NCI-H146 treated with DMSO at 0.1 percent for 48 hours (cell line): ENCODE results near the gene SRPRB.

Source experiments
- DNase-seq: peaks from one replicate; lab custom pipeline; 2025; ENCODE audit not compliant: unreplicated experiment; lab: John Stamatoyannopoulos, UW

Gene SRPRB

GRCh38 chr3:133825969-133826727, 20.5 kb downstream of the SRPRB start:
- DNase-seq: no peak

- no peak for DNase-seq
These were observed 21.5 kb downstream of the SRPRB start for GRCh38 chr3:133827136-133827535.

- no peak for DNase-seq
These were observed 22.1 kb downstream of the SRPRB start for GRCh38 chr3:133827684-133828083.

GRCh38 chr3:133828576-133829309, 23.1 kb downstream of the SRPRB start:
- DNase-seq: no peak

- DNase-seq: no peak
These were observed 23.7 kb downstream of the SRPRB start for GRCh38 chr3:133829310-133829707.

- DNase-seq: no peak
These were observed 24.5 kb downstream of the SRPRB start for GRCh38 chr3:133830071-133830470.

GRCh38 chr3:133831966-133832801, 26.6 kb downstream of the SRPRB start:
- DNase-seq: no peak

GRCh38 chr3:133832802-133833144, 27.2 kb downstream of the SRPRB start:
- DNase-seq: no peak

- no peak for DNase-seq
These were observed 27.7 kb downstream of the SRPRB start for GRCh38 chr3:133833267-133833666.

GRCh38 chr3:133833880-133834620, 28.4 kb downstream of the SRPRB start:
- DNase-seq: no peak

- no peak for DNase-seq
These were observed 29.2 kb downstream of the SRPRB start for GRCh38 chr3:133834621-133835417.

GRCh38 chr3:133835418-133835743, 29.8 kb downstream of the SRPRB start:
- no peak for DNase-seq

GRCh38 chr3:133835961-133836360, 30.3 kb downstream of the SRPRB start:
- no peak for DNase-seq

GRCh38 chr3:133836497-133837158, 31.0 kb downstream of the SRPRB start:
- no peak for DNase-seq

GRCh38 chr3:133837487-133838295, 32.1 kb downstream of the SRPRB start:
- DNase-seq: no peak

GRCh38 chr3:133838296-133838789, 32.7 kb downstream of the SRPRB start:
- DNase-seq: no peak

GRCh38 chr3:133838916-133839800, 33.5 kb downstream of the SRPRB start:
- DNase-seq: no peak
